DOHH2 (cell line): ENCODE data around the gene PLA2G4B.

Experiments
- CTCF ChIP-seq: fragments of 200-600 bp; sonication (generic); IDR thresholded peaks from one replicate; pipeline ENCODE4 v1.5.1; 2014; ENCODE audit warnings: antibody characterized with exemption, mild to moderate bottlenecking, low read depth, low read length; ENCODE audit not compliant: poor library complexity, severe bottlenecking
- EZH2phosphoT487 ChIP-seq: fragments of 200-600 bp; sonication (generic); IDR thresholded peaks from 2 replicates; pipeline ENCODE4 v1.6.1; 2017; ENCODE audit warnings: borderline replicate concordance, mild to moderate bottlenecking, antibody characterized with exemption, low read length, moderate library complexity, mixed read lengths

GRCh38 chr15:41887161-41887560 is 48.5 kb downstream of the PLA2G4B start:
- TF ChIP-seq CTCF (no peak), EZH2phosphoT487 (no peak)
